ENCODE results near the gene KCNJ6.

The KCNJ6 gene

DNA sequence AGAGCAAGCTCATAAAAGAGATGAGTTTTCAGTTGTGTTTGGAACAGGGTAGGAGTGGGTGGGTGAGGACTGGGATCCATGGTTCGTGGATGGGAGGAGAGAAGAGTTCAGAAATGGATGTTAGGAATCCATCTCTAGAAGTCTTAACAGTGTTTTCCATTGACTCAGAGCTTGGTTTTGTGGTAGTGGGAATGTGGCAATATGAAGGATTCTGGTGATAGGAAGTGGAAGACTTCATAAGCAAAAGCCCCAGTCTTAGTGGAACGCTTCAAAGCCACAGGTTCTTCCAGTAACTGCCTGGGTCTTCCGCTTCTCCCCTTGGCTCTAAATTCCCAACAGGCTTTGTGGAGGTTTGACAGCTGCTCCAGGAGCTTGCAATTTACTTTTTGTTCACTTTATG lies 167.9 kb downstream of the KCNJ6 start:
- Histone ChIP-seq H3K4me3 (ENCODE audit: low read depth, low read length, poor library complexity, severe bottlenecking) (no peak overlapping the region), H3K27ac (ENCODE audit: low read depth, low read length, poor library complexity, severe bottlenecking) (no peak overlapping the region), H3K4me1 (ENCODE audit: insufficient read depth, low read length, severe bottlenecking) (no peaks in the 10 kb centered on the region), H3K36me3 (ENCODE audit: insufficient read depth, low read length) (no peaks in the 10 kb centered on the region), H3K79me2 (ENCODE audit: insufficient read depth, low read length) (no peaks in the 10 kb centered on the region), H3K9me3 (ENCODE audit: low read length) (no peaks in the 10 kb centered on the region), H3K9ac (ENCODE audit: low read length) (no peak overlapping the region), H4K20me1 (ENCODE audit: insufficient read depth, low read length) (no peaks in the 10 kb centered on the region), H3K27me3 (ENCODE audit: insufficient read depth, low read length) (no peaks in the 10 kb centered on the region), H3K9me2 (ENCODE audit: low read depth, low read length) (no peaks in the 10 kb centered on the region), H3F3A (ENCODE audit: insufficient read depth, low read length) (no peaks in the 10 kb centered on the region), H3K4me2 (ENCODE audit: low read length) (no peak overlapping the region), H2AFZ (ENCODE audit: low read length) (no peak overlapping the region)
- TF ChIP-seq EZH2 (IDR thresholded peaks at IDR 0.05; ENCODE audit: borderline replicate concordance, low read length) (no peak), CTCF (IDR thresholded peaks at IDR 0.05; ENCODE audit: low read length) (no peak)

- no peak overlapping the region for H3K4me2 ChIP-seq (ENCODE audit: low read length)
- H3K79me2 ChIP-seq (ENCODE audit: insufficient read depth, low read length), result no peaks in the 10 kb centered on the region
- H3K36me3 ChIP-seq (ENCODE audit: insufficient read depth, low read length), result no peaks in the 10 kb centered on the region
These were observed 169.4 kb downstream of the KCNJ6 start for GRCh38 chr21:37746849-37747248.

DNA sequence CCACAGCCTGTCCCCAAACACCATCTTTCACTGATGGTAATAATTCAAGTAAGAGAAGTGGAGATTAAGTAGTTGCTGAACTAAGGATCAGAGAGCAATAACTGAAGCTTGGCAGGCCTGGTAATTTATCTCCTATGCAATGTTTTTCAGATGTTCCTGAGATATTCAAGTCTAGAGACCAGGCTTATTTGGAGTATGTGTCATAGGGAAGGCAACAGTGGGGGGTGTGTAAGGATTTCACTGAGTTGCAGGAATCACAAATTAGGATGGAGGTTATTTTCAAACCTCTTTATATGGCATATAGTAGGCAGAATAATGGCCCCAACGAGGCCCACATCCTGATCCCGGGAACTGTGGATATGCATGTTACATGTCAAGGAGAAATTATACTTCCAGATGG lies 171.7 kb downstream of the KCNJ6 start:
- Histone ChIP-seq H3K9me3 (ENCODE audit: low read length) (no peaks in the 10 kb centered on the region), H3K36me3 (ENCODE audit: insufficient read depth, low read length) (no peaks in the 10 kb centered on the region)

More at GRCh38 chr21:37746849-37747248, 169.4 kb downstream of the KCNJ6 start:
- no peaks in the 10 kb centered on the region for H3K9me2 ChIP-seq (ENCODE audit: low read depth, low read length)
- H3F3A ChIP-seq (ENCODE audit: insufficient read depth, low read length), result no peaks in the 10 kb centered on the region
- H3K9ac ChIP-seq (ENCODE audit: low read length), result no peak overlapping the region
- no peak overlapping the region for H2AFZ ChIP-seq (ENCODE audit: low read length)
- no peaks in the 10 kb centered on the region for H3K9me3 ChIP-seq (ENCODE audit: low read length)
- no peaks in the 10 kb centered on the region for H3K27me3 ChIP-seq (ENCODE audit: insufficient read depth, low read length)
- no peaks in the 10 kb centered on the region for H3K4me1 ChIP-seq (ENCODE audit: insufficient read depth, low read length, severe bottlenecking)
- H3K4me3 ChIP-seq (ENCODE audit: low read depth, low read length, poor library complexity, severe bottlenecking), result no peak overlapping the region
- H4K20me1 ChIP-seq (ENCODE audit: insufficient read depth, low read length), result no peaks in the 10 kb centered on the region
- H3K27ac ChIP-seq (ENCODE audit: low read depth, low read length, poor library complexity, severe bottlenecking), result no peak overlapping the region
- TF ChIP-seq EZH2 (IDR thresholded peaks at IDR 0.05; ENCODE audit: borderline replicate concordance, low read length) (no peak), CTCF (IDR thresholded peaks at IDR 0.05; ENCODE audit: low read length) (no peak)

More for the DNA sequence above, 171.7 kb downstream of the KCNJ6 start:
- H4K20me1 ChIP-seq (ENCODE audit: insufficient read depth, low read length), result no peaks in the 10 kb centered on the region
- H3K4me2 ChIP-seq (ENCODE audit: low read length), result no peak overlapping the region
- no peaks in the 10 kb centered on the region for H3K9me2 ChIP-seq (ENCODE audit: low read depth, low read length)
- H3K4me3 ChIP-seq (ENCODE audit: low read depth, low read length, poor library complexity, severe bottlenecking), result no peak overlapping the region
- H3K4me1 ChIP-seq (ENCODE audit: insufficient read depth, low read length, severe bottlenecking), result no peaks in the 10 kb centered on the region
- no peaks in the 10 kb centered on the region for H3K27me3 ChIP-seq (ENCODE audit: insufficient read depth, low read length)
- H3K79me2 ChIP-seq (ENCODE audit: insufficient read depth, low read length), result no peaks in the 10 kb centered on the region
- H3F3A ChIP-seq (ENCODE audit: insufficient read depth, low read length), result no peaks in the 10 kb centered on the region
- TF ChIP-seq CTCF (IDR thresholded peaks at IDR 0.05; ENCODE audit: low read length) (no peak), EZH2 (IDR thresholded peaks at IDR 0.05; ENCODE audit: borderline replicate concordance, low read length) (no peak)
- H2AFZ ChIP-seq (ENCODE audit: low read length), result no peak overlapping the region
- H3K9ac ChIP-seq (ENCODE audit: low read length), result no peak overlapping the region
- H3K27ac ChIP-seq (ENCODE audit: low read depth, low read length, poor library complexity, severe bottlenecking), result no peak overlapping the region
